K562 (cell line): Measurements from ENCODE around the gene PPP6R3. TPM values are rescaled to one million over a fixed set of nuclear protein-coding genes. Genes with fewer than 3 reads are reported as not detected.
"Not testable (repeated sequence)": the region's sequence is repeated elsewhere in the genome, so short reads cannot be mapped to it uniquely, and the experiment has no call there.

Experiments used
- ATAC-seq: fragments of 200-7000 bp; cut with Tn5 transposase; 3 replicates; pipeline ENCODE4 v1.9.1; 2020; ENCODE audit warnings: moderate library complexity
- BruUV-seq: library from RNA; stranded (reverse); fragments of 400-500 nt; replicated peaks from 2 replicates; lab custom pipeline; 2021; lab: Mats Ljungman, UMichigan
- CTCF ChIA-PET: fragments of 300-600 bp; formaldehyde crosslinking; extraction: SDS; loops from one replicate; lab custom pipeline; 2021; ENCODE audit warnings: low intra/inter-chr PET ratio; lab: Yijun Ruan, JAX
- POLR2A ChIA-PET: fragments of 300-600, 350-650 bp; sonication (Branson Sonifier 250); formaldehyde crosslinking; extraction: SDS; loops from one replicate; lab custom pipeline; 2021; ENCODE audit warnings: antibody characterized with exemption, inconsistent platforms; lab: Yijun Ruan, JAX
- DNase-seq, 4 experiments: peaks; one replicate each; pipeline versions ENCODE4 v3.0.0 to v3.0.0-alpha.2; 2011 to 2018; ENCODE audit warnings: low spot score in 3 of 4, mixed read lengths in 3 of 4; ENCODE audit errors: extremely low read depth in 1 of 4
- FAIRE-seq: peaks from 2 replicates; lab custom pipeline; 2011; peaks lifted over from hg19 to GRCh38; lab: Jason Lieb, UNC
- H2AFZ ChIP-seq: 2 replicates; pipeline ENCODE4 v1.6.0; 2011; ENCODE audit warnings: low read depth, low read length, control low read depth, inconsistent platforms
- H3K27ac ChIP-seq: fragments of 200-600 bp; 3 replicates; pipeline ENCODE4 v1.8.0; 2011; ENCODE audit warnings: low read depth, mild to moderate bottlenecking, control low read depth, inconsistent platforms, low read length, moderate library complexity, mixed read lengths; ENCODE audit errors: extremely low read depth
- H3K27me3 ChIP-seq, 2 experiments: fragments of 300-600 bp in 1 of 2; 2 replicates in 1 of 2; 3 replicates in 1 of 2; pipeline versions ENCODE4 v1.6.0 to v1.8.0; 2011; ENCODE audit warnings: inconsistent platforms in 2 of 2, low read length in 2 of 2, mild to moderate bottlenecking in 1 of 2, mixed read lengths in 1 of 2, moderate library complexity in 1 of 2; ENCODE audit not compliant: control insufficient read depth in 2 of 2, insufficient read depth in 2 of 2
- H3K36me3 ChIP-seq: fragments of 300-600 bp; 3 replicates; pipeline ENCODE4 v1.8.0; 2011; ENCODE audit warnings: mild to moderate bottlenecking, low read length, inconsistent platforms; ENCODE audit not compliant: control insufficient read depth, insufficient read depth
- H3K4me1 ChIP-seq, 2 experiments: fragments of 200-600 bp in 1 of 2; replicated peaks in 1 of 2; 2 replicates in 1 of 2; 3 replicates in 1 of 2; pipeline versions ENCODE4 v1.5.1 to v1.8.0; 2011; ENCODE audit warnings: inconsistent platforms in 2 of 2, low read length in 2 of 2, mild to moderate bottlenecking in 1 of 2, mixed read lengths in 1 of 2, moderate library complexity in 1 of 2; ENCODE audit not compliant: control insufficient read depth in 2 of 2, insufficient read depth in 2 of 2
- H3K4me2 ChIP-seq: 2 replicates; pipeline ENCODE4 v1.6.1; 2011; ENCODE audit warnings: low read length, control low read depth, inconsistent platforms, mixed read lengths; ENCODE audit not compliant: insufficient read depth
- H3K4me3 ChIP-seq: fragments of 200-600 bp; sonication (generic), shearing (Covaris generic); 2 replicates; pipeline ENCODE4 v1.5.1; 2016; ENCODE audit warnings: control low read depth, inconsistent platforms
- H3K79me2 ChIP-seq: fragments of 200-600 bp; 3 replicates; pipeline ENCODE4 v1.8.0; 2011; ENCODE audit warnings: low read length, inconsistent platforms; ENCODE audit not compliant: control insufficient read depth, insufficient read depth
- H3K9ac ChIP-seq, 2 experiments: 2 replicates each; pipeline versions ENCODE4 v1.6.0 to v1.6.1; 2011; ENCODE audit warnings: low read depth in 2 of 2, low read length in 2 of 2, control low read depth in 1 of 2, inconsistent platforms in 1 of 2, mild to moderate bottlenecking in 1 of 2, mixed read lengths in 1 of 2; ENCODE audit not compliant: insufficient read depth in 1 of 2
- H3K9me1 ChIP-seq: one replicate; pipeline ENCODE4 v1.6.0; 2011; ENCODE audit warnings: inconsistent platforms, mild to moderate bottlenecking, low read length, moderate library complexity; ENCODE audit not compliant: control insufficient read depth, insufficient read depth
- H3K9me3 ChIP-seq: replicated peaks from 2 replicates; pipeline ENCODE4 v1.5.1; 2011; ENCODE audit warnings: low read depth, low read length, inconsistent platforms; ENCODE audit not compliant: control insufficient read depth, insufficient read depth
- H4K20me1 ChIP-seq: replicated peaks from 2 replicates; pipeline ENCODE4 v1.6.1; 2011; ENCODE audit warnings: low read length, inconsistent platforms, mixed read lengths; ENCODE audit not compliant: control insufficient read depth, insufficient read depth
- EGR1 ChIP-seq: fragments of 450-650 bp; conservative IDR thresholded peaks from 2 replicates; pipeline ENCODE4 v1.6.1; 2017; ENCODE audit warnings: mild to moderate bottlenecking
- WGBS: fragments of 100-300 bp; shearing (Covaris generic); methylation state at CpG from one replicate; pipeline ENCODE4 v1.1.6; 2016; ENCODE audit warnings: low coverage, mixed read lengths; ENCODE audit not compliant: insufficient coverage; ENCODE audit errors: missing lambda C conversion rate; 5-methylcytosine and 5-hydroxymethylcytosine counted together
- in situ Hi-C: fragments of 300-500 bp; cut with MboI; formaldehyde crosslinking; loops from 4 replicates; pipeline ENCODE4 v1.15.0; 2018; ENCODE audit warnings: inconsistent platforms, mixed read lengths
- intact Hi-C: fragments of 100-400 bp; cut with micrococcal nuclease; formaldehyde crosslinking; loops from 2 replicates; pipeline ENCODE4 v1.14.2; 2022
- polyA plus RNA-seq, 8 experiments: library from polyadenylated mRNA; depleted of rRNA in 4 of 8; stranded (reverse) in 5 of 8; unstranded in 3 of 8; fragments of >200 nt; fragmentation: Nextera tagmentation in 2 of 8; fragmentation: Illumina TruSeq in 1 of 8; extraction: Ambion mirVana in 2 of 8; extraction: Trizol in 1 of 8; gene quantifications; 2 replicates each; pipeline versions ENCODE4 v1.2.1 to v1.2.3, GENCODE V29; 2011 to 2014; ENCODE audit warnings: inconsistent platforms in 1 of 8, missing spikeins in 1 of 8
- total RNA-seq, 7 experiments: library from RNA; depleted of rRNA in 6 of 7; stranded (reverse); fragments of >200 nt in 6 of 7; fragmentation: Illumina TruSeq in 2 of 7; extraction: Trizol in 2 of 7; gene quantifications; 2 replicates each; pipeline versions ENCODE4 v1.2.1 to v1.2.3, GENCODE V29; 2011 to 2021; ENCODE audit warnings: low replicate concordance in 1 of 7
- TF ChIP-seq, protein P1 (sequence below), 2 experiments: IDR thresholded peaks in 1 of 2; conservative IDR thresholded peaks in 1 of 2; 2 replicates each; pipeline ENCODE4 v1.6.1; 2016; ENCODE audit warnings: low read depth in 2 of 2, mild to moderate bottlenecking in 1 of 2, missing compliant biosample characterization in 1 of 2, missing genetic modification characterization in 1 of 2, moderate library complexity in 1 of 2
- TF ChIP-seq, protein P2 (sequence below): fragments of 450-650 bp; IDR thresholded peaks from 2 replicates; pipeline ENCODE4 v1.6.1; 2016

Gene PPP6R3
- total and polyA plus RNA-seq, 9 of the 15 experiments (the other 6 are each of a cell fraction or from before 2014, with no cell fraction given) = 20.3 to 117 (median 80.6) TPM

DNA sequence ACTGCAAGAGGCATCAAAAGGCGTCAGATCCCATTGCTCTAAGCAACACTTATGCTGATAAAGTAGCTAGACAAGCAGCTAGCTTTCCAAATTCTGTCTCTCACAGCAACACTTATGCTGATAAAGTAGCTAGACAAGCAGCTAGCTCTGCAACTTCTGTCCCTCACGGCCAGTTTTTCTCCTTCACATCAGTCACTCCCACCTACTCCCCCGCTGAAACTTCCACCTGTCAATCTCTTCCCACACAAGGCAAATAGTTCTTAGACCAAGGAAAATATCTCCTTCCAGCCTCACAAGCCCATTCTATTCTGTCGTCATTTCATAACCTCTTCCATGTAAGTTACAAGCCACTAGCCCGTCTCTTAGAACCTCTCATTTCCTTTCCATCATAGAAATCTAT is 168.3 kb downstream of the PPP6R3 start:
- BruUV-seq, H3K27me3 ChIP-seq, H3K36me3 ChIP-seq, H3K27ac ChIP-seq, H3K9me1 ChIP-seq, H3K4me2 ChIP-seq, H3K4me3 ChIP-seq, POLR2A ChIA-PET, H2AFZ ChIP-seq, ATAC-seq, FAIRE-seq, H3K9me3 ChIP-seq, H4K20me1 ChIP-seq, DNase-seq, H3K4me1 ChIP-seq, H3K79me2 ChIP-seq, H3K9ac ChIP-seq: not testable (repeated sequence)
- intact Hi-C loops (loop anchor here (5.0 kb wide), 1 partner anchor 58 kb away; no protein-coding TSS in a partner anchor), in situ Hi-C loops (loop anchor here (10.0 to 25.0 kb wide), 2 partner anchors 456 to 1033 kb away; no protein-coding TSS in a partner anchor)
- TF ChIP-seq, protein P1, sequence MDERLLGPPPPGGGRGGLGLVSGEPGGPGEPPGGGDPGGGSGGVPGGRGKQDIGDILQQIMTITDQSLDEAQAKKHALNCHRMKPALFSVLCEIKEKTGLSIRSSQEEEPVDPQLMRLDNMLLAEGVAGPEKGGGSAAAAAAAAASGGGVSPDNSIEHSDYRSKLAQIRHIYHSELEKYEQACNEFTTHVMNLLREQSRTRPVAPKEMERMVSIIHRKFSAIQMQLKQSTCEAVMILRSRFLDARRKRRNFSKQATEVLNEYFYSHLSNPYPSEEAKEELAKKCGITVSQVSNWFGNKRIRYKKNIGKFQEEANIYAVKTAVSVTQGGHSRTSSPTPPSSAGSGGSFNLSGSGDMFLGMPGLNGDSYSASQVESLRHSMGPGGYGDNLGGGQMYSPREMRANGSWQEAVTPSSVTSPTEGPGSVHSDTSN (CRISPR knock-in tag; IDR thresholded peaks at IDR 0.05; ENCODE audit: low read depth) = not testable (repeated sequence)
- TF ChIP-seq, protein P1 (tag; conservative IDR thresholded peaks at IDR 0.05; ENCODE audit: low read depth) = 0 out of 2 replicates have a peak, but pooled peaks have one; percentile 30
- TF ChIP-seq, protein P2, sequence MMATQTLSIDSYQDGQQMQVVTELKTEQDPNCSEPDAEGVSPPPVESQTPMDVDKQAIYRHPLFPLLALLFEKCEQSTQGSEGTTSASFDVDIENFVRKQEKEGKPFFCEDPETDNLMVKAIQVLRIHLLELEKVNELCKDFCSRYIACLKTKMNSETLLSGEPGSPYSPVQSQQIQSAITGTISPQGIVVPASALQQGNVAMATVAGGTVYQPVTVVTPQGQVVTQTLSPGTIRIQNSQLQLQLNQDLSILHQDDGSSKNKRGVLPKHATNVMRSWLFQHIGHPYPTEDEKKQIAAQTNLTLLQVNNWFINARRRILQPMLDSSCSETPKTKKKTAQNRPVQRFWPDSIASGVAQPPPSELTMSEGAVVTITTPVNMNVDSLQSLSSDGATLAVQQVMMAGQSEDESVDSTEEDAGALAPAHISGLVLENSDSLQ = peak; percentile 78
- peak; percentile 53 for TF ChIP-seq EGR1
- 4% methylated on average over 4 of the region's 5 CpGs for WGBS
- CTCF ChIA-PET = interaction anchor here (0.6 kb wide), 1 partner anchor 448 kb away, joined by 3 read pairs; no protein-coding TSS in a partner anchor

DNA sequence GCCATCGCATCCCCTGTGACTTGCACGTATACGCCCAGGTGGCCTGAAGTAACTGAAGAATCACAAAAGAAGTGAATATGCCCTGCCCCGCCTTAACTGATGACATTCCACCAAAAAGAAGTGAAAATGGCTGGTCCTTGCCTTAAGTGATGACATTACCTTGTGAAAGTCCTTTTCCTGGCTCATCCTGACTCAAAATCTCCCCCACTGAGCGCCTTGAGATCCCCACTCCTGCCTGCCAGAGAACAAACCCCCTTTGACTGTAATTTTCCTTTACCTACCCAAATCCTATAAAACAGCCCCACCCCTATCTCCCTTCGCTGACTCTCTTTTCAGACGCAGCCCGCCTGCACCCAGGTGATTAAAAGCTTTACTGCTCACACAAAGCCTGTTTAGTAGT is 171.8 kb downstream of the PPP6R3 start:
- not testable (repeated sequence) for H3K36me3 ChIP-seq, BruUV-seq, ATAC-seq, H3K27me3 ChIP-seq, H3K27ac ChIP-seq, FAIRE-seq, H3K9me3 ChIP-seq, H3K9ac ChIP-seq, H3K4me3 ChIP-seq, H2AFZ ChIP-seq, H3K9me1 ChIP-seq, DNase-seq, H3K4me1 ChIP-seq, H3K4me2 ChIP-seq, H4K20me1 ChIP-seq, H3K79me2 ChIP-seq
- ChIA-PET CTCF (interaction anchor here (1.4 kb wide), 1 partner anchor 166 kb away, joined by 6 read pairs; no protein-coding TSS in a partner anchor), POLR2A (interaction anchor here (0.5 to 1.1 kb wide), 5 partner anchors 11 to 46 kb away, joined by 3 read pairs; no protein-coding TSS in a partner anchor)
- 40% methylated on average over 6 of the region's 8 CpGs for WGBS
- in situ Hi-C loops = loop anchor here (25.0 kb wide), 1 partner anchor 1030 kb away; no protein-coding TSS in a partner anchor
- intact Hi-C loops = loop anchor here (5.0 to 10.0 kb wide), 3 partner anchors 235 to 1012 kb away; partner anchors contain the start of gene CCND1
